K562 (cell line): ENCODE results near the gene PPP1R9B.

Experiments
- ZNF445 ChIP-seq: fragments of 250-450 bp; sonication (Bioruptor Pico); IDR thresholded peaks from 2 replicates; pipeline ENCODE4 v1.4.0; 2020; ENCODE audit warnings: low read depth, mild to moderate bottlenecking, moderate library complexity
- TF ChIP-seq, protein P1 (sequence below), 3 experiments: IDR thresholded peaks in 2 of 3; conservative IDR thresholded peaks in 1 of 3; 2 replicates each; pipeline ENCODE4 v1.5.1; 2011 to 2012; ENCODE audit warnings: low read length in 3 of 3, mild to moderate bottlenecking in 3 of 3, control low read depth in 2 of 3, improper control_type of control experiment in 1 of 3, inconsistent platforms in 1 of 3, low read depth in 1 of 3, mixed read lengths in 1 of 3, moderate library complexity in 1 of 3; ENCODE audit not compliant: insufficient read depth in 2 of 3
- TF ChIP-seq, protein P2 (sequence below): sonication (generic); formaldehyde crosslinking; IDR thresholded peaks from 2 replicates; pipeline ENCODE4 v1.8.1; 2023; ENCODE audit warnings: mild to moderate bottlenecking, missing genetic modification reagents

DNA sequence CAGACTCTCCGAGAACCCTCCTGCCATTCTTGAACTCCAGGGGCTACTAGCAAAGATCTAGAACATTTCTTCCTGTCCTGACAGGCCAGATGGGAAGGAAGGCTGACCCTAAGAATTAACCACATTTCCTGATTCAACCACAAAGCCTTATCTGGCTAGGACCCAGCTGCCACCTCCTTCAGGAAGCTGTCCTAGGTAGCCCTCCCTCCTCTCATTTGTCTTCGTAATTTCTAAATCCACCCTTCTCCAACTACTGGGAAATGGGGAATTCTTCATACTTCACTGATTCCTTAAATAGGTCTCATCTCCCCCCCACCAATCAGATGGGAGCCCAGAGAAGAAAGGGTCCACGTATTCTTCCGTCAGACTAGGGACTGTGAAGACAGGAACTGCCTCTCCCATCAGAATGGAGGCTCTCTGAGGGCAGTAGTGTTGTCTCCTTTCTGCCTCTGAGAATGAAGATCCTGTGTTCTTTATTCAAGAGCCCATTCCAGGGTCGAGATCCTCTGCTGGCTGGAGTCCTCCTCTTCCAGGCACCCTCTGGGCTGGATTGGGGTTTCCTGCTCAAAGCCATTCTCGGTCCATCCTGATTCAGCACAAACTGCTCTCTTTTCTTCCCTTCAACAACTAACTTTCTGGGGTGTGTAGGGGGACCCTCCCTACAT lies 22.6 kb downstream of the PPP1R9B start:
- TF ChIP-seq ZNF445, result no peak
- TF ChIP-seq, protein P1, sequence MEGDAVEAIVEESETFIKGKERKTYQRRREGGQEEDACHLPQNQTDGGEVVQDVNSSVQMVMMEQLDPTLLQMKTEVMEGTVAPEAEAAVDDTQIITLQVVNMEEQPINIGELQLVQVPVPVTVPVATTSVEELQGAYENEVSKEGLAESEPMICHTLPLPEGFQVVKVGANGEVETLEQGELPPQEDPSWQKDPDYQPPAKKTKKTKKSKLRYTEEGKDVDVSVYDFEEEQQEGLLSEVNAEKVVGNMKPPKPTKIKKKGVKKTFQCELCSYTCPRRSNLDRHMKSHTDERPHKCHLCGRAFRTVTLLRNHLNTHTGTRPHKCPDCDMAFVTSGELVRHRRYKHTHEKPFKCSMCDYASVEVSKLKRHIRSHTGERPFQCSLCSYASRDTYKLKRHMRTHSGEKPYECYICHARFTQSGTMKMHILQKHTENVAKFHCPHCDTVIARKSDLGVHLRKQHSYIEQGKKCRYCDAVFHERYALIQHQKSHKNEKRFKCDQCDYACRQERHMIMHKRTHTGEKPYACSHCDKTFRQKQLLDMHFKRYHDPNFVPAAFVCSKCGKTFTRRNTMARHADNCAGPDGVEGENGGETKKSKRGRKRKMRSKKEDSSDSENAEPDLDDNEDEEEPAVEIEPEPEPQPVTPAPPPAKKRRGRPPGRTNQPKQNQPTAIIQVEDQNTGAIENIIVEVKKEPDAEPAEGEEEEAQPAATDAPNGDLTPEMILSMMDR (IDR thresholded peaks at IDR 0.05 in 2 of 3, conservative IDR thresholded peaks at IDR 0.05 in 1 of 3; ENCODE audit: insufficient read depth in 2 of 3, low read depth in 1 of 3, low read length in 3 of 3), result no peak
- TF ChIP-seq, protein P2, sequence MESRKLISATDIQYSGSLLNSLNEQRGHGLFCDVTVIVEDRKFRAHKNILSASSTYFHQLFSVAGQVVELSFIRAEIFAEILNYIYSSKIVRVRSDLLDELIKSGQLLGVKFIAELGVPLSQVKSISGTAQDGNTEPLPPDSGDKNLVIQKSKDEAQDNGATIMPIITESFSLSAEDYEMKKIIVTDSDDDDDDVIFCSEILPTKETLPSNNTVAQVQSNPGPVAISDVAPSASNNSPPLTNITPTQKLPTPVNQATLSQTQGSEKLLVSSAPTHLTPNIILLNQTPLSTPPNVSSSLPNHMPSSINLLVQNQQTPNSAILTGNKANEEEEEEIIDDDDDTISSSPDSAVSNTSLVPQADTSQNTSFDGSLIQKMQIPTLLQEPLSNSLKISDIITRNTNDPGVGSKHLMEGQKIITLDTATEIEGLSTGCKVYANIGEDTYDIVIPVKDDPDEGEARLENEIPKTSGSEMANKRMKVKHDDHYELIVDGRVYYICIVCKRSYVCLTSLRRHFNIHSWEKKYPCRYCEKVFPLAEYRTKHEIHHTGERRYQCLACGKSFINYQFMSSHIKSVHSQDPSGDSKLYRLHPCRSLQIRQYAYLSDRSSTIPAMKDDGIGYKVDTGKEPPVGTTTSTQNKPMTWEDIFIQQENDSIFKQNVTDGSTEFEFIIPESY (CRISPR knock-in tag), result no peak
